ENCODE results near the gene ZNF438.
A peak's percentile ranks its signal among the peaks of the same experiment; 100 is the strongest.
"Not testable (repeated sequence)": the region's sequence is repeated elsewhere in the genome, so short reads cannot be mapped to it uniquely, and the experiment has no call there.

Gene ZNF438

DNA sequence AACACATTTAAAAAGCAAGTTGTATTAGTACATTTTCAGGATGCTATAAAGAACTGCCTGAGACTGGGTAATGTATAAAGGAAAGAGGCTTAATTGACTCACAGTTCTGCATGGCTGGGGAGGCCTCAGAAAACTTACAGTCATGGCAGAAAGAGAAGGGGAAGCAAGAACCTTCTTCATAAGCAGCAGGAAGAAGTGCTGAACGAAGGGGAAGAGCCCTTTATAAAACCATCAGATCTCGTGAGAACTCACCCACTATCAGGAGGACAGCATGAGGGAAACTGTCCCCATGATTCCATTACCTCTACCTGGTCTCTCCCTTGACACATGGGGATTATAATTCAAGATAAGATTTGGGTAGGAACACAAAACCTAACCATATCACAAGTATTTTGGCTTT lies 7.3 kb upstream of the ZNF438 start:
- not testable (repeated sequence) for DNase-seq

DNA sequence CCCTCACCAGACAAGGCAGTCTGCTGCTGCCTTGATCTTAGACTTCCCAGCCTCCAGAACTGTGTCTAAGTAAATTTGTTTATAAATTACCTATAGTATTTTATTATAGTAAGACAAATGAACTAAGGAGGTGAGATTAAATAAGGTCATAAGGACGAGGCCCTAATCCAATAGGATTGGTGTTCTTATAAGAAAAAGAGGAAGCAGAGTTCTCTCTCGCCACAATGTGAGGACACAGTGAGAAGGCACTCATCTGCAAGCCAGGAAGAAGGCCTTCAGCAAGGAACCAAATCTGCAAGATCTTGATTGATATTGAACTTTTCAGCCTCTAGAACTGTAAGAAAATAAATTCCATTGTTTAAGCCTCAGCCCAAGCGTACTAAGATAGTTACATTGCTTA lies 6.1 kb upstream of the ZNF438 start:
- no peak for DNase-seq

DNA sequence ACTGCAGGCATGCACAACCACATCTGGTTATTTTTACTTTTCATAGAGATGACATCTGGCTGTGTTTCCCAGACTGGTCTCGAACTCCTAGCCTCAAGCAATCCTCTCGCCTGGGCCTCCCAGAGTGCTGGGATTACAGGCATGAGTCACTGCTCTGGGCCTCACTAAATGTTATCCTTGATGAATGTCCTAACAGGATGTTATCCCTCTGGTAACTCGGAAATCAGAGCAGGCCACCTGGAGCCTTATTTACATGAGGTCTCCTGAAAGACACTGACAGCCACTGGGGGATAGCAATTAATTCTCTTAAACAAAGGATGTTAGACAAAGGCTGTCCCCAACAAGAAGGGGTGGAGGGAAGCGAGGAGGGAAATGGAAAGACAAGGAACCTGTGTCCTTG lies 4.5 kb upstream of the ZNF438 start:
- no peak for DNase-seq

GRCh38 chr10:31035266-31035798 lies 3.7 kb upstream of the ZNF438 start:
- DNase-seq = no peak

- no peak for DNase-seq
These were observed 2.6 kb upstream of the ZNF438 start for GRCh38 chr10:31034098-31034909.

- DNase-seq = no peak
These were observed 1.5 kb upstream of the ZNF438 start for GRCh38 chr10:31033147-31033546.

DNA sequence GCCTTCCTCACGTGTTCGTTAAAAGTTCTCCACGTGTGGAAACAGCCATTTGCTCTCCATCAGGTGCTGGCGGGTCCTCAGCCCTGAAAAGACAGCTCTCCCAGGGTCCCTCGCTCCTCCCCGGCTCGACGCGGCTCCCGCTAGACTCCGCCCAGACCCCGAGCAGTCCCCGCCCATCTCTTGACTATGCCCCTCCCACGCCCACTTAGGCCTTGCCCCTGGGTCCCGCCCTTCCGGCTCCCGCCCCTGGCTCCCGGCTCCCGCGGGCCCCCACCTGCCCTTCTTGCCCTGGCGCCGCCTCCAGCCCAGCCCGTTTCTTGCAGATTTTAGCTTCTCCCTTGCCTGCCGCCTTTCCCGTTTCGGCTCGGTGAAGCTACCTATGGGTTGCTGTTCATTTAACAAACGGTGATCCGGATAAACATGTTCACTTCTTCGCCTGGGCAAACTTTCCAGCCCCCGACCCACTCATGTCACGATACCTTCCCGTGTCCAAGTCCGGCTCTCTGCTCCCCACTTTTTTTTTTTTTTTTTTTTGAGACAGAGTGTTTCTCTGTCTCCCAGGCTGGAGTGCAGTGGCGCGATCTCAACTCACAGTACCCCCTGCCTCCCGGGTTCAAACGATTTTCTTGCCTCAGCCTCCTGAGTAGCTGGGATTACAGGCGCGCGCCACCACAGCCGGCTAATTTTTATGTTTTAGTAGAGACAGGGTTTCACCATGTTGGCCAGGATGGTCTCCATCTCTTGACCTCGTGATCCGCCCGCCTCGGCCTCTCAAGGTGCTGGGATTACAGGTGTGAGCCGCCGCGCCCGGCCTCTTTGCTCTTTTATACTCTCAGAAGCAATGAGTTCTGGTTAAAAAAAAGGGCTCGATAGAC lies 830 bp upstream of the ZNF438 start:
- DNase-seq = peak; percentile 56

DNA sequence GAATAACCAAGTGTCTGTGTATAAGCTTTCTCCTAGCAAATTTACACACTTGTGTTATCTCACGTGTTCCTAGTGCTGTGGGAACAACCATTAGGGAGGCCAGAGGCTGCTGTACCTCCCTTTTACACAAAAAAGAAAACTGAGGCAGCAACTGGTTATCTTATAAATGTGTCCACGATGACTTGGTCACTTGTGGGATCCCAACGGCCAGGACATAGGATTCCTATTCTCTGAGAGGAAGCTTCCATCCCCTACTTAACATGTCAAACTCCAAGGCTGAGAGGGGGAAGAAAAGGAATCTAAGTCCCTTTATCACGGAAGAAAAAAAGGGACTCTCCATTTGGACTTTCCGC lies 484 bp downstream of the ZNF438 start:
- no peak for DNase-seq

- no peak for DNase-seq
These were observed 865 bp downstream of the ZNF438 start for GRCh38 chr10:31030800-31031199.

DNA sequence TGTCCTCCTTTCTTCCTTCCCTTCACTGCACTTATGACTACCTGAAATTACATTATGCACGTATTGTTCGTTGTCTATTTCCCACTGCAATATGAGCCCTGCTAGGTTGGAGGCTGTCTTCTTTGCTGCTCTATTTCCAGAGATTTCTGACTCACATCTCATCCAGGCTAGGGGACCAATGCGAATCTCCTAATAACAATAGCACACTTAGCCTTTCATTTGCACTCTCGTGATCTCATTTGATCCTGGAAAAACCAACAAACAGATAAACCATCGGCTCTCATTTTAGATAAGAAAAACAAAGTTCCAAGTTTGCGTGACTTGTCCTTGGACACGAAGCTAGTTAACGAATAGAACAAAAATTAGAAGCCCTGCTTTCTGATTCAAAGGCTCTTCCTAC lies 1.4 kb downstream of the ZNF438 start:
- no peak for DNase-seq

- no peak for DNase-seq
These were observed 3.6 kb downstream of the ZNF438 start for GRCh38 chr10:31028081-31028480.

DNA sequence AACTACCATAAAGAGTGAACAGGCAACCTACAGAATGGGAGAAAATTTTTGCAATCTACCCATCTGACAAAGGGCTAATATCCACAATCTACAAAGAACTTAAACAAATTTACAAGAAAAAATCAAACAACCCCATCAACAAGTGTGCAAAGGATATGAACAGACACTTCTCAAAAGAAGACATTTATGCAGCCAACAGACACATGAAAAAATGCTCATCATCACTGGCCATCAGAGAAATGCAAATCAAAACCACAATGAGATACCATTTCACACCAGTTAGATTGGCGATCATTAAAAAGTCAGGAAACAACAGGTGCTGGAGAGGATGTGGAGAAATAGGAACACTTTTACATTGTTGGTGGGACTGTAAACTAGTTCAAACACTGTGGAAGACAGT lies 5.4 kb downstream of the ZNF438 start:
- not testable (repeated sequence) for DNase-seq

- DNase-seq = no peak
These were observed 6.5 kb downstream of the ZNF438 start for GRCh38 chr10:31025142-31025541.

GRCh38 chr10:31023558-31023957 lies 8.1 kb downstream of the ZNF438 start:
- DNase-seq = no peak

DNA sequence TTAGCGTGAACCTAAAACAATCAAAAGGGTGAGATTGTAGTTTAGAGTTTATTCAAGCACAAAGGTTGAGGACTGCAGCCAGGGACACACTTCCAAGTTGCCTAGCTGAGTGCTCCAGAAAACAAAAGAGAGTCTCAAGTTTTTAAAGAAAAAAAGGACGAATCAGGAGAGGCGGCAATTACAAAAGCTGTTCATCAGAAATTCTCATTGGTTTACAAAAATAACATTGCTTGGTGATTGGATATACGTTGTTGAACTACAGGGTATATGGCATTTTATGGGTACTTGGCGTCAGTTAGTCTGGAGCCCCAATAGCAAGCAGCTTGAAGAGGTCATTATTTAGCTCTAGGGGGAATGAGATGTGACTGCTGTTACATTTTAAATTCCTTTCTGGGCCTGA lies 11.5 kb downstream of the ZNF438 start:
- DNase-seq = no peak

DNA sequence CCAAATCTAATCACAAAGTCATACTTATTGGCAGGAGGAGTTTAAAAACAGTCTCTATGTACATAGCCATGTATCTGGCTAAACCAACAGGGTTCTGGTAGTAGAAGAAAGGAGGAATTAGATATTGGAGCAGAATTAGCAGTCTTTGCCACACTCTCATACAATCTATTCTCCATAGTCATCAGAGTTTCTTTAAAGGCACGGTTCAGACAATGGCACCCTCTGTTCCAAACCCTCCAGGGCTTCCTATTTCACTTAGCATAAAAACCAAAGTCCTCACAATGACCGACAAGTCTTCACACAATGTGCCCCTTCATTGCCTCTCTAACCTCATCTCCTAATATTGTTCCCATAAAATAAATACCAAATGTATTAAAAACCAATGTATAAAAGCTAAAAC lies 12.7 kb downstream of the ZNF438 start:
- no peak for DNase-seq

DNA sequence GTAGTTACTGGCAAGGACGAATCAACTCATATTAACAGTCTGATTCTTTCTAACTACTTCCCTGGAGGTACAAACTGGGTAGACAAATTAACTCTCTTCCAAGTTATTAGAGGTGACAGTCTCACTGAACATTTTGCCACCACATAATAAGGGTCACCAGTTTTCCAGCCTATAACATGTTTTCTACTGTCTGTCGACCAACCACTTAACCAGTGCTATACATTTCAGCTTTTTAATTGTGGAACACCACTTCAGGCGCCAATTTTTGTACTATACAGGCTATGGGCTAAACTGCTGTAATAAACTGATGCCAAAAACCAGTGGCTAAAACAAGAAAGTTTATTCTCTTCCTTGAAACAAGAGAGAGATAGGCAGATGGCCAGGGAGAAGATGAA lies 13.3 kb downstream of the ZNF438 start:
- no peak for DNase-seq

- DNase-seq = no peak
These were observed 13.9 kb downstream of the ZNF438 start for GRCh38 chr10:31017534-31018355.

- DNase-seq = no peak
These were observed 17.3 kb downstream of the ZNF438 start for GRCh38 chr10:31014161-31014875.

GRCh38 chr10:31013331-31013730 lies 18.3 kb downstream of the ZNF438 start:
- DNase-seq = no peak

- DNase-seq = no peak
These were observed 20.0 kb downstream of the ZNF438 start for GRCh38 chr10:31011665-31012022.

GRCh38 chr10:31011017-31011664 lies 20.5 kb downstream of the ZNF438 start:
- DNase-seq = no peak
